GM21528 (cell line): ENCODE measurements around the gene MTTP.
"Not testable (repeated sequence)": the region's sequence is repeated elsewhere in the genome, so short reads cannot be mapped to it uniquely, and the experiment has no call there.

Experiments
- ATAC-seq: cut with Tn5 transposase; IDR thresholded peaks from one replicate; pipeline ENCODE4 v1.9.1; 2021; ENCODE audit warnings: mild to moderate bottlenecking, moderate library complexity; ENCODE audit not compliant: unreplicated experiment, low FRiP score

MTTP gene

DNA sequence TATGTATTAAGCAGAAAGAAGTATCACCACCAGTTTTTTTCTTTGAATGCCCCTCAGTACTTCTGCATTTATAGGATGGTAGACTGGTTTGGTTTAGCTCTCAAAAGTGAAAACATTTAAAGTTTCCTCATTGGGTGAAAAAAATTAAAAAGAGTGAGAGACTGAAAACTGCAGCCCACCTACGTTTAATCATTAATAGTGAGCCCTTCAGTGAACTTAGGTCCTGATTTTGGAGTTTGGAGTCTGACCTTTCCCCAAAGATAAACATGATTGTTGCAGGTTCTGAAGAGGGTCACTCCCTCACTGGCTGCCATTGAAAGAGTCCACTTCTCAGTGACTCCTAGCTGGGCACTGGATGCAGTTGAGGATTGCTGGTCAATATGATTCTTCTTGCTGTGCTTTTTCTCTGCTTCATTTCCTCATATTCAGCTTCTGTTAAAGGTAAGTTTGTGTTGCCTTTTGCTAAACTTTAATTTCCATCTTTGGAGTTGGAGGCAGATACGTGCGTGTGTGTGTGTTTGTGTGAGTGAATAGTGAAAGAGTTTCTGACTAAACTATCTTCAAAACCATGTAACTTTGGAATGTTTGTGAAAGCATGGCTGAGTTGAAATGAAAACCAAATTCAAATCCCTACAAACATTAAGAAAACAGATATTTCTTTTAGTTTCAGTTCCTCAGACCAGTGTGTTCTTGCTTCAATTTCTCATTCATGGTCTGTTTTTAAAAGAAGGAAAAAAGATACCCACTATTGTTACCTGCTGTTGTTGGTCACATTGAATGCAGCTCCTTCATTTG lies at the start of gene MTTP:
Gene MTTP, plus strand, starts transcription at position 295 of the 795 bp plus-strand sequence. Its CDS starts 86 bp downstream, at position 381.
- ATAC-seq, result peak; percentile 80

DNA sequence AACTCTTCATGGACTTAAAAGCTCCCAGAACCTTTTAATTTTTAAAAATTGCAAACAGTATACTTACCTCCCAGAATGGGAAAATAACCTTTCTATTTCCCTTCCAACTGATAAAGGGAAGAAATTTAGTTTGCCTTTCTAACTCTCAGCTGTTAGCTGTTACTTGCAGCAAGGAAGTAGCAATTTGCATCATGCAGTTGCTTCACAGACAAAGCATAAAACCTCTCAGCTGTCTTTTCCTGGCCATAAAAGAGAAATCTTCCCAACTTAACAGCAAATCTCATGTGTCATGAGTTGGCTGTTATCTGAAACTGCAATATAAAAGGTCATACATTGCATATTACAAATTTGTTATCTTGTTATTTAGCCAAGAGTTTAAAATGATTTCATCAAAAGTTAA lies 45.4 kb upstream of the MTTP start:
- no peak for ATAC-seq

GRCh38 chr4:99529956-99530355 lies 44.7 kb upstream of the MTTP start:
- no peak for ATAC-seq

- ATAC-seq, result not testable (repeated sequence)
Observed at GRCh38 chr4:99534699-99535098, 39.9 kb upstream of the MTTP start.

- ATAC-seq, result no peak
Observed at GRCh38 chr4:99536271-99536670, 38.4 kb upstream of the MTTP start.

- ATAC-seq, result no peak
Observed at GRCh38 chr4:99536848-99537247, 37.8 kb upstream of the MTTP start.

GRCh38 chr4:99537674-99538073 lies 37.0 kb upstream of the MTTP start:
- no peak for ATAC-seq

DNA sequence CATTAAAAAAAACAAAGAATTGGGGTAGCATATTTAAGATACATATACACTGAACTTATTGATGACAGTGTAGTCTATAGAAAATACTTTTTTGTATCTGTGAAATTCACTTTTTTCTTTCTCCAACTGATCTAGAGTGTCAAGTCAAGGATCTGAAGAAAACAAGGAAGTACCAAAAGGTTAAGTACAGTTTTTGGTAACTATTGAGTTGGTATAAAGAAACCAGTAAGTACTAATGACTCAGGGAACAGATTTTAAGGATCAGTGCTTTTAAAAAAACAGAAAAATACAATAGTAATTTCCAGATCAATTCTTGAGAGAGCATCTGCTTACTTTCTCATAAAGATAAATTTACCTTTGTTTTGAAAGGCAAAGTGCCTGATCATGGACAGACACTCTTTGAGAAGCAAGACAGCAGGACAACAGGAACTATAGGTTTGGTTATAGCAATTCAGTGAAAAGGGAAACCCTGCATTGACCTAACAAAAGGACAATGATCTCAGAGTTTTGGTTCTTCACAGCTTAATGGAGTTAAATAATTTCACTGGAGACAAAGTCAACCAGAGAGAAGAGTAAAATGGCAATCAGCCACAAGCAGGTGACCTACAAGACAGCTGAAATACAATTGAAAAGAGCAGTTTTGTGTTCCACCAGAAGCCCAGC lies 34.2 kb upstream of the MTTP start:
- ATAC-seq, result no peak

DNA sequence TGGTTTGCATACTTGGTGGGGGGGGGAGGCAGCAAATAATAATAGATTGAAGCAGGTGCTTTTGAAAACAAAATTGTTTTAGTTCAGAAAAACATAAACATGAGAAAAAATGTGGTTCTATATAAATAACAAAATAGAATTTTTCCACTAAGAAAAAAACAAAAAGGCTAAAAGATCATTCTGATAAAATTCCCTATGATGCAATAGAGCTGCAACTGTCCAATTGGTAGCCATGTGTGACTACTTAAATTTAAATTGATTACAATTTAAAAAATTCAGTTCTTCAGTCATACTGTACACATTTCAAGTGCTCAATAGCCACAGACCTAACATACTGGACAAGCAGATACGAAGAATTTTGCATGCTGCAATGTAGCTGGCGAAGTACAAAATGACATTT lies 21.8 kb upstream of the MTTP start:
- ATAC-seq, result no peak

GRCh38 chr4:99563310-99564186 lies 11.1 kb upstream of the MTTP start, which contains the start of gene TRMT10A:
TRMT10A (minus strand) TSS chr4:99564039; CDS start chr4:99559338, 4,701 bp downstream.
- peak; percentile 99 for ATAC-seq

DNA sequence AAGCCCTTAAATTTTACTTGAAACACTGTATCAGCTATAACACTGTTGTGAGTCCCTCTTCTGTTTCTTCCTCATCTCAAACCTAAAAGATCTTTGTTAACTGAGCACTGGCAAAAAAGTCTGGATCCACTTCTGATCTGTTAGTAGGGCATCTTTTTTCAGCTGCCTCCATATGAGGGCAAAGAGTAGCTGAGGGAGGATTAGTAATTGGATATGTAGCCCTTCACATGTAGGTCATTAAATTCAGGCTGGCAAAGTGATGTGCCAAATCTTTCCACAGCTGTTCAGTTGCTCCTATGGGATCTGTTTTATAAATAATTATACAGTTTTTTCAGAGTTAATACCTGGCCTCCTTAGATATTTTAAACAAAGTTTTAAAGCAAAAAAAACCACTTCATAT lies 9.7 kb upstream of the MTTP start:
- ATAC-seq, result no peak

GRCh38 chr4:99571883-99572282 lies 2.7 kb upstream of the MTTP start:
- no peak for ATAC-seq

DNA sequence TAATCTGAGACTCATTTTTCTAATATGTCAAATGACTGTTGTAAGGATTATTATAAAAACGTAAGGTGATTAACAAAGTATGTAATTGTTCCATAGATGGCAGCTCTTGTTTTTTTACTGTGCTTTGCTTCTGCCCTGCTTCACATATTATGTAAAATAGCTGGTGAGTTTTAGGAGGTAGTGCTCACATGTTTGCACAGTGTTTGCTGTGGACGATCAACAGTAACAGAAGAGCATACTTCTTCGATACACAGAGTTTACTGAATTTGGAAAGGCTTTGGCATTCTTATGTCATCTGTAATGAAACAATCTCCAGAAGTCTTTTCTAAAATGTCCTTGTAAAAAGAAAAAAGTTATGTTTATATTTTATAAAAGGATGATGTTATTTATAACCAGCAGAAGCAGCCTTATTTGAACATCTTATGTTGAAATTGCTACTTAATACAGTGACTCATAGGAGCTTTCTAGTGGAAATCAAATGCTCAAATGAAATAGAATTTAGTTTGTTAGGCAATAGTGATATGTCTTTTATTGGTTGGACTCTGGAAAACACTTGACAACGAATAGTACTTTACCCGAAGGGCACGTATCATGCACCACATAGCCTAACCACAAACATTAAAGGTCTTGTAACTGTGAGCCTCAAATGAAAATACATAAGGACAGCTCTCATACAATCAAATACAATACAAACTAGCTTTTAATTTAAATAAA lies 1.9 kb upstream of the MTTP start:
- no peak for ATAC-seq

DNA sequence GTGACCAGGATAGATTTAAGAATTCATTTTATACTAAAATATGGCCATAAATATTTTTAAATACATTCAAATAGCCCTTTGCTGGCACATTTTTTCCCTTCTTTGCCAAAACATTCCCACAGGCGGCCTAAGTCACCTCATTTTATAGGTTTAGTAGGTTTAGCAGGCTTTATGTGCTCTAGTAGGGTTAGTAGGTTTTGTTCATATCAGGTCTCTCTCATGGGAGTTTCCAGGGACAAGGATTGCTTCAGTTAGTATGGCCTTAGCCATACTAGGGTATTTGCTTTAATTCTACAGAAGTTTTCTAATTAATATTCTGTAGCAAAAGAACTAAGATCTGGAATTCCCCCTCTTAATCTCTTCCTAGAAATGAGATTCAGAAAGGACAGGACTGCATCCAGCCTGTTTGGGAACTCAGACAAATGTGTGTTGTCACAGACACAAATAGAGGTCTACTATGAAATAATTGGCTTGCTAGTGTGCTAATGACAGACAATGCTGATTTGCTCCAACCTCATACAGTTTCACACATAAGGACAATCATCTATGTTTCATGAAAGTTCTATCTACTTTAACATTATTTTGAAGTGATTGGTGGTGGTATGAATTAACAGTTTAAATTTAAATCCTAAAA lies 772 bp upstream of the MTTP start:
- ATAC-seq, result no peak

DNA sequence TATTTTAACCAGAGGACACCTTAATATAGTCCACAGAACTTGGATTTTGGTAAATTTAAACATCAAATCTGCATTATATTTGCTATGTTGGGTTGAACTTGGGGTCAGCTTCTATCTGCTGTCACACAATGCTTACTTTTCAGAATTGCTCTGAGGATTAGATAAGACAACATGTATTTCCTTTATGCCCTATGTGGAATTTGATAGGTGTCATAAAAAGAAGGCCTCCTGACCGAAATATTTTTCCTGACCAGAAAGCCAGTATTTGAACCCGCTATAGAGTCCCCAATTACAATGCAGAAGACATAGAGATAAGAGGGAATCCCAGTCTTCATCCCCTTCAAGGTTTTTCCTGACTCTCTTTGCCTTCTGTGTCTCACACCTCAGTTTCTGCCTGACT lies 4.1 kb downstream of the MTTP start:
- ATAC-seq, result no peak

DNA sequence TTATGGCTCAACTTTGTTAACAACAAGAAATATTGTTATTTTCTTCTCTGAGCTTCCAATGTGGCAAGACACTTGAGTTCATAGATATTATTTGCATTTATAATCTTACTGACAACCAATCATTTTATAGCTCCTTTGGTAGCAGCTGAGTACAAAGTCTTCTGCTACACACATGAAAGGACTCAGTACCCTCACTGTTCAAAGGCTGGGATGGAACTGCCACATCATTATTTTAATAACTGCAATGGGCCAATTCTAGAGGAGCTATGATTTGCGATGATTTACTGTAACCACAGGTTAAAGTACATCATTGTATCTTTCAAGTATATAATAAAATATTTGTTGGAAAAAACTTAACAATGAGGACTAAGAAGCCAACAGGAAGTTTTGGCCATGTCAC lies 10.9 kb downstream of the MTTP start:
- ATAC-seq, result no peak

GRCh38 chr4:99586322-99586721 lies 11.7 kb downstream of the MTTP start:
- ATAC-seq, result no peak

- ATAC-seq, result no peak
Observed at GRCh38 chr4:99586797-99587196, 12.2 kb downstream of the MTTP start.

GRCh38 chr4:99587309-99587708 lies 12.7 kb downstream of the MTTP start:
- no peak for ATAC-seq

- ATAC-seq, result no peak
Observed at GRCh38 chr4:99587803-99588202, 13.2 kb downstream of the MTTP start.
